Measurements from ENCODE around the gene MGAT5.

Gene MGAT5

GRCh38 chr2:134253804-134254203, at the start of gene MGAT5:
Gene MGAT5 (plus strand): TSS chr2:134254072. CDS start chr2:134254404, 332 bp downstream.
- no peaks in the 10 kb centered on the region for H3K36me3 ChIP-seq (ENCODE audit: control insufficient read depth, insufficient read depth, low read length)
- no peaks in the 10 kb centered on the region for H3K9me3 ChIP-seq (ENCODE audit: control insufficient read depth, low read length)
- peaks cover 45% of the 10 kb centered on the region for H3K4me1 ChIP-seq (ENCODE audit: control insufficient read depth, insufficient read depth, low read length)
- H3K4me3 ChIP-seq (ENCODE audit: low read length), result no peak within 1 kb of the TSS
- H3K27me3 ChIP-seq (ENCODE audit: control insufficient read depth, insufficient read depth, low read length), result no peaks in the 10 kb centered on the region
- no peak within 1 kb of the TSS for H3K9ac ChIP-seq (ENCODE audit: low read length)

GRCh38 chr2:134205087-134205486, 48.8 kb upstream of the MGAT5 start:
- no peaks in the 10 kb centered on the region for H3K36me3 ChIP-seq (ENCODE audit: control insufficient read depth, insufficient read depth, low read length)
- H3K27me3 ChIP-seq (ENCODE audit: control insufficient read depth, insufficient read depth, low read length), result no peaks in the 10 kb centered on the region
- no peaks in the 10 kb centered on the region for H3K9me3 ChIP-seq (ENCODE audit: control insufficient read depth, low read length)
- no peak overlapping the region for H3K4me3 ChIP-seq (ENCODE audit: low read length)
- peaks cover 39% of the 10 kb centered on the region for H3K4me1 ChIP-seq (ENCODE audit: control insufficient read depth, insufficient read depth, low read length)
- H3K9ac ChIP-seq (ENCODE audit: low read length), result no peak overlapping the region

- Histone ChIP-seq H3K4me1 (ENCODE audit: control insufficient read depth, insufficient read depth, low read length) (peaks cover 39% of the 10 kb centered on the region), H3K36me3 (ENCODE audit: control insufficient read depth, insufficient read depth, low read length) (no peaks in the 10 kb centered on the region), H3K9ac (ENCODE audit: low read length) (no peak overlapping the region), H3K4me3 (ENCODE audit: low read length) (no peak overlapping the region), H3K27me3 (ENCODE audit: control insufficient read depth, insufficient read depth, low read length) (no peaks in the 10 kb centered on the region), H3K9me3 (ENCODE audit: control insufficient read depth, low read length) (no peaks in the 10 kb centered on the region)
Observed at GRCh38 chr2:134206031-134206430, 47.8 kb upstream of the MGAT5 start.

- H3K4me3 ChIP-seq (ENCODE audit: low read length), result no peak overlapping the region
- H3K27me3 ChIP-seq (ENCODE audit: control insufficient read depth, insufficient read depth, low read length), result no peaks in the 10 kb centered on the region
- no peaks in the 10 kb centered on the region for H3K9me3 ChIP-seq (ENCODE audit: control insufficient read depth, low read length)
- H3K36me3 ChIP-seq (ENCODE audit: control insufficient read depth, insufficient read depth, low read length), result no peaks in the 10 kb centered on the region
- H3K4me1 ChIP-seq (ENCODE audit: control insufficient read depth, insufficient read depth, low read length), result peaks cover 39% of the 10 kb centered on the region
- H3K9ac ChIP-seq (ENCODE audit: low read length), result no peak overlapping the region
Observed at GRCh38 chr2:134206573-134206972, 47.3 kb upstream of the MGAT5 start.

- Histone ChIP-seq H3K4me1 (ENCODE audit: control insufficient read depth, insufficient read depth, low read length) (peaks cover 29% of the 10 kb centered on the region), H3K9ac (ENCODE audit: low read length) (no peak overlapping the region)
Observed at GRCh38 chr2:134207589-134208209, 46.2 kb upstream of the MGAT5 start.

DNA sequence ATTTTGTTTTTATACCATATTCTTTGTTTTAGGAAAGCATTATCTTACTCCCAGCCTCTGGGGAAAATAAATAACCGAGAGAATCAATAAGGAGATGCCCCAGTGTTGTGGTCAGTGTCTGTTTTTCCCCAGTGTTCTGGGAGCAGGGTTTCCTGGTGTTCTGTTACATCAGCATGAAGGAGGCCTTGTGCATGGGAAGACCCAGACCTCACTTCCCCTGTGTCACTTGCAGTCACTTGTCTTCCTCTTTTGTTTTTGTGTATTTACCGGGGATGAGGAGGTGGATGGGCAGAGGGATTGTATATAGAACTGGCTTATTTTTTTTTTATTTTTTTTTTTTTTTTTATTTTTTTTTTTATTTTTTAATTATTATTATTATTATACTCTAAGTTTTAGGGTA, 45.0 kb upstream of the MGAT5 start:
- no peak overlapping the region for H3K4me3 ChIP-seq (ENCODE audit: low read length)
- no peak overlapping the region for H3K9ac ChIP-seq (ENCODE audit: low read length)
- no peaks in the 10 kb centered on the region for H3K9me3 ChIP-seq (ENCODE audit: control insufficient read depth, low read length)
- peaks cover 28% of the 10 kb centered on the region for H3K4me1 ChIP-seq (ENCODE audit: control insufficient read depth, insufficient read depth, low read length)
- no peaks in the 10 kb centered on the region for H3K27me3 ChIP-seq (ENCODE audit: control insufficient read depth, insufficient read depth, low read length)
- no peaks in the 10 kb centered on the region for H3K36me3 ChIP-seq (ENCODE audit: control insufficient read depth, insufficient read depth, low read length)

More at GRCh38 chr2:134207589-134208209, 46.2 kb upstream of the MGAT5 start:
- H3K9me3 ChIP-seq (ENCODE audit: control insufficient read depth, low read length), result no peaks in the 10 kb centered on the region
- no peaks in the 10 kb centered on the region for H3K36me3 ChIP-seq (ENCODE audit: control insufficient read depth, insufficient read depth, low read length)
- H3K4me3 ChIP-seq (ENCODE audit: low read length), result no peak overlapping the region
- no peaks in the 10 kb centered on the region for H3K27me3 ChIP-seq (ENCODE audit: control insufficient read depth, insufficient read depth, low read length)

DNA sequence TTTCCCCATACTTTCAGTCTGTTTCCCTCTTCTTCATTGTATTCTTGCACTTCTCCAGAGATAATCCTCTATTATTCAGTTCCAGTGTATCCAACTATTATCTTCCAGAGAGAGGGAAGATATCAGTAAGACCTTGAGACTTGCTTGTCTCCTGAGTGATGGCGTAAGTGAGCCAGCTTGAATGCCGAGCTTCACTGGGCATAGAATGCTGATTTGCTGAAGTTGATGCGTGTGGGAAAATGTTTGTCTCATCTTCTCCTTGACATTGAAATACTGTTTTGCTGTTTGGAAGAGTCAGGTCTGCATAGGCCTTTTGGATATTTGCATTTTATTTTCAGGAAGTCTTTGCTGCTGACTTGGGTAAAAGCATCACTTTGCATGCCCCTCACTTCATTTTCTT, 41.1 kb upstream of the MGAT5 start:
- no peak overlapping the region for H3K9ac ChIP-seq (ENCODE audit: low read length)
- H3K9me3 ChIP-seq (ENCODE audit: control insufficient read depth, low read length), result no peaks in the 10 kb centered on the region

GRCh38 chr2:134216152-134216829, 37.6 kb upstream of the MGAT5 start:
- Histone ChIP-seq H3K4me1 (ENCODE audit: control insufficient read depth, insufficient read depth, low read length) (peaks cover 51% of the 10 kb centered on the region), H3K4me3 (ENCODE audit: low read length) (no peak overlapping the region)

More for the DNA sequence above, 41.1 kb upstream of the MGAT5 start:
- H3K36me3 ChIP-seq (ENCODE audit: control insufficient read depth, insufficient read depth, low read length), result no peaks in the 10 kb centered on the region
- H3K27me3 ChIP-seq (ENCODE audit: control insufficient read depth, insufficient read depth, low read length), result no peaks in the 10 kb centered on the region
- H3K4me3 ChIP-seq (ENCODE audit: low read length), result no peak overlapping the region
- peaks cover 25% of the 10 kb centered on the region for H3K4me1 ChIP-seq (ENCODE audit: control insufficient read depth, insufficient read depth, low read length)

DNA sequence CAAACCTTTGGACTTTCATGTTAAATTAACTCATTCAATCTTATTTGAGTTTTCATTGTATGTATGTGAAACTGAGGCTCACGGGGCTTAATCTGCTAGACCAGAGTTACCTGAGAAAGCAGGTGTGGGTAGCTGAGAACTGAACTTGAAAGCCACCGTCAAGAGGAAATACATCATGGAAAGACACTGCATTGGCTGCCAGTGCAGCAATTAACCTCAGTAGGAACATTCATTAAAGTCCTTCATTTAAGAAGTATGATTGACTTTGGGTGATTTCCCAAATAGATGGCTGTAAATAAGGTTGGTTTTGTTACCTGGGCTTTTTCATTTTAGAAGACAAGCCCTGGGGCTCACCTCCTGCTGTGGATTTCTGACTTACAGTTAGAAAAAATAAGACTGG, 36.5 kb upstream of the MGAT5 start:
- no peak overlapping the region for H3K9ac ChIP-seq (ENCODE audit: low read length)
- no peaks in the 10 kb centered on the region for H3K27me3 ChIP-seq (ENCODE audit: control insufficient read depth, insufficient read depth, low read length)
- no peaks in the 10 kb centered on the region for H3K9me3 ChIP-seq (ENCODE audit: control insufficient read depth, low read length)
- peaks cover 51% of the 10 kb centered on the region for H3K4me1 ChIP-seq (ENCODE audit: control insufficient read depth, insufficient read depth, low read length)
- no peaks in the 10 kb centered on the region for H3K36me3 ChIP-seq (ENCODE audit: control insufficient read depth, insufficient read depth, low read length)
- H3K4me3 ChIP-seq (ENCODE audit: low read length), result no peak overlapping the region

More at GRCh38 chr2:134216152-134216829, 37.6 kb upstream of the MGAT5 start:
- Histone ChIP-seq H3K36me3 (ENCODE audit: control insufficient read depth, insufficient read depth, low read length) (no peaks in the 10 kb centered on the region), H3K27me3 (ENCODE audit: control insufficient read depth, insufficient read depth, low read length) (no peaks in the 10 kb centered on the region), H3K9me3 (ENCODE audit: control insufficient read depth, low read length) (no peaks in the 10 kb centered on the region), H3K9ac (ENCODE audit: low read length) (no peak overlapping the region)

GRCh38 chr2:134217924-134218323, 35.9 kb upstream of the MGAT5 start:
- no peak overlapping the region for H3K4me3 ChIP-seq (ENCODE audit: low read length)
- H3K4me1 ChIP-seq (ENCODE audit: control insufficient read depth, insufficient read depth, low read length), result peaks cover 51% of the 10 kb centered on the region

GRCh38 chr2:134218414-134218813, 35.5 kb upstream of the MGAT5 start:
- H3K36me3 ChIP-seq (ENCODE audit: control insufficient read depth, insufficient read depth, low read length), result no peaks in the 10 kb centered on the region
- no peak overlapping the region for H3K4me3 ChIP-seq (ENCODE audit: low read length)
- H3K27me3 ChIP-seq (ENCODE audit: control insufficient read depth, insufficient read depth, low read length), result no peaks in the 10 kb centered on the region
- no peak overlapping the region for H3K9ac ChIP-seq (ENCODE audit: low read length)
- peaks cover 51% of the 10 kb centered on the region for H3K4me1 ChIP-seq (ENCODE audit: control insufficient read depth, insufficient read depth, low read length)
- no peaks in the 10 kb centered on the region for H3K9me3 ChIP-seq (ENCODE audit: control insufficient read depth, low read length)

More at GRCh38 chr2:134217924-134218323, 35.9 kb upstream of the MGAT5 start:
- Histone ChIP-seq H3K9me3 (ENCODE audit: control insufficient read depth, low read length) (no peaks in the 10 kb centered on the region), H3K36me3 (ENCODE audit: control insufficient read depth, insufficient read depth, low read length) (no peaks in the 10 kb centered on the region), H3K27me3 (ENCODE audit: control insufficient read depth, insufficient read depth, low read length) (no peaks in the 10 kb centered on the region), H3K9ac (ENCODE audit: low read length) (no peak overlapping the region)

- no peaks in the 10 kb centered on the region for H3K9me3 ChIP-seq (ENCODE audit: control insufficient read depth, low read length)
- H3K9ac ChIP-seq (ENCODE audit: low read length), result no peak overlapping the region
- H3K36me3 ChIP-seq (ENCODE audit: control insufficient read depth, insufficient read depth, low read length), result no peaks in the 10 kb centered on the region
- peaks cover 51% of the 10 kb centered on the region for H3K4me1 ChIP-seq (ENCODE audit: control insufficient read depth, insufficient read depth, low read length)
- H3K27me3 ChIP-seq (ENCODE audit: control insufficient read depth, insufficient read depth, low read length), result no peaks in the 10 kb centered on the region
- H3K4me3 ChIP-seq (ENCODE audit: low read length), result no peak overlapping the region
Observed at GRCh38 chr2:134218930-134219658, 34.8 kb upstream of the MGAT5 start.

Measured in mucosa of stomach (tissue), 1 donor.